ENCODE data around the gene APOBEC3A. TPM values are rescaled to one million over a fixed set of nuclear protein-coding genes. Genes with fewer than 3 reads are reported as not detected.
A peak's percentile ranks its signal among the peaks of the same experiment; 100 is the strongest.

The APOBEC3A gene
- total RNA-seq, 4 donors from 2014 or later: 0.67 TPM; not detected in 3

DNA sequence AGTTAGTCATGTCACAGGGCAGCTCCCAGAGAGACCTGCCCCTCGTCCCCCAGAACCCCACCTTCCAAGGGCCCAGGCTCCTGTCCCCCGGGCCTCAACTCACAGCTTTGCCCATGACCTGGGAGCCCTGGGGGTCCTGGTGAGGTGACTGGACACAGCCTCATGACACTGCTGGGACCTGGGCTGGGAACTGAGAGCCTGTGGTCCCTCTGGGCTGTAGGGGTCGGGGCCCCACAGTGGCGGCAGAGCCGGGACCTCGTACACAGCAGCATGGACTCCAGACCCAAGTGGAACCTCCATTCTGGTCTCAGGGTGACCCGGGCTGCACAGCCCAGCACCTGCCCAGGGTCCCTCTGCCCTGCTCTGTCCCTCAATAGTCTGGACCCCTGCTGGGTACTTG lies 6.9 kb downstream of the APOBEC3A start:
- WGBS, 2 donors: 90 to 92% methylated on average over 2 to 3 of the region's 7 CpGs
- peaks cover 0 to 28% of the 10 kb centered on the region in 2 donors for H3K4me1 ChIP-seq
- intact Hi-C loops (cut with DNase I): no loop called here
- no peaks in the 10 kb centered on the region for H3K9me3 ChIP-seq
- no peaks in the 10 kb centered on the region for H3K36me3 ChIP-seq
- TF ChIP-seq, protein P1, sequence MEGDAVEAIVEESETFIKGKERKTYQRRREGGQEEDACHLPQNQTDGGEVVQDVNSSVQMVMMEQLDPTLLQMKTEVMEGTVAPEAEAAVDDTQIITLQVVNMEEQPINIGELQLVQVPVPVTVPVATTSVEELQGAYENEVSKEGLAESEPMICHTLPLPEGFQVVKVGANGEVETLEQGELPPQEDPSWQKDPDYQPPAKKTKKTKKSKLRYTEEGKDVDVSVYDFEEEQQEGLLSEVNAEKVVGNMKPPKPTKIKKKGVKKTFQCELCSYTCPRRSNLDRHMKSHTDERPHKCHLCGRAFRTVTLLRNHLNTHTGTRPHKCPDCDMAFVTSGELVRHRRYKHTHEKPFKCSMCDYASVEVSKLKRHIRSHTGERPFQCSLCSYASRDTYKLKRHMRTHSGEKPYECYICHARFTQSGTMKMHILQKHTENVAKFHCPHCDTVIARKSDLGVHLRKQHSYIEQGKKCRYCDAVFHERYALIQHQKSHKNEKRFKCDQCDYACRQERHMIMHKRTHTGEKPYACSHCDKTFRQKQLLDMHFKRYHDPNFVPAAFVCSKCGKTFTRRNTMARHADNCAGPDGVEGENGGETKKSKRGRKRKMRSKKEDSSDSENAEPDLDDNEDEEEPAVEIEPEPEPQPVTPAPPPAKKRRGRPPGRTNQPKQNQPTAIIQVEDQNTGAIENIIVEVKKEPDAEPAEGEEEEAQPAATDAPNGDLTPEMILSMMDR (IDR thresholded peaks at IDR 0.05): no peak
- TF ChIP-seq POLR2A (IDR thresholded peaks at IDR 0.05): no peak
- no peak for DNase-seq
- H3K27me3 ChIP-seq: no peaks in the 10 kb centered on the region
- H3K4me3 ChIP-seq (replicated peaks in 1 of 3): no peak overlapping the region
- H3K27ac ChIP-seq: peak overlapping the region in 2 of 3 donors; percentile 77 to 78

DNA sequence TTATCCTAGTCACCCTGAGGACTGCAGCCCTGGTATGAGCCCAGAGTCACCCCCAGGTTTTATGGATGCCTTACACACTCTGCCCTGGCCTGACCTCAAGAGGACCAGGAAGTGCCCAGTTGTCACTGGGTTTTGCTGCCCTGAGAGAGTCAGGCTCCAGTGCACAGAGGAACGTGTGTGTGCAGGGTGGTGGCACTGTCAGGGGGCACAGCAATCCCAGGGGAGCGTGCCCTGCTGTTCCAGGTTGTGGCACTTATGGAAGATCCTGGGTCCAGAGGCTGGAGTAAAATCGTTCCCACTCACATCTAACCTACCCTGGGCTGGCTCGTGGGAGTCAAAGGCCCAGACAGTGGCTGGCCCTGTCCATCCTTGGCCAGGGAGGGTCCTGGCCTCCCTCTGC lies 7.6 kb downstream of the APOBEC3A start:
- H3K4me3 ChIP-seq (replicated peaks in 1 of 3): no peak overlapping the region
- intact Hi-C loops (cut with DNase I): no loop called here
- peak overlapping the region in 2 of 3 donors; percentile 46 to 78 for H3K27ac ChIP-seq
- no peak for TF ChIP-seq POLR2A (IDR thresholded peaks at IDR 0.05)
- TF ChIP-seq, protein P1 (IDR thresholded peaks at IDR 0.05): no peak
- peak; percentile 78 to 84 for DNase-seq
- peaks cover 0 to 28% of the 10 kb centered on the region in 2 donors for H3K4me1 ChIP-seq
- no peaks in the 10 kb centered on the region for H3K9me3 ChIP-seq
- H3K36me3 ChIP-seq: no peaks in the 10 kb centered on the region
- WGBS, 2 donors: 39 to 55% methylated on average over 4 of the region's 4 CpGs
- H3K27me3 ChIP-seq: no peaks in the 10 kb centered on the region

DNA sequence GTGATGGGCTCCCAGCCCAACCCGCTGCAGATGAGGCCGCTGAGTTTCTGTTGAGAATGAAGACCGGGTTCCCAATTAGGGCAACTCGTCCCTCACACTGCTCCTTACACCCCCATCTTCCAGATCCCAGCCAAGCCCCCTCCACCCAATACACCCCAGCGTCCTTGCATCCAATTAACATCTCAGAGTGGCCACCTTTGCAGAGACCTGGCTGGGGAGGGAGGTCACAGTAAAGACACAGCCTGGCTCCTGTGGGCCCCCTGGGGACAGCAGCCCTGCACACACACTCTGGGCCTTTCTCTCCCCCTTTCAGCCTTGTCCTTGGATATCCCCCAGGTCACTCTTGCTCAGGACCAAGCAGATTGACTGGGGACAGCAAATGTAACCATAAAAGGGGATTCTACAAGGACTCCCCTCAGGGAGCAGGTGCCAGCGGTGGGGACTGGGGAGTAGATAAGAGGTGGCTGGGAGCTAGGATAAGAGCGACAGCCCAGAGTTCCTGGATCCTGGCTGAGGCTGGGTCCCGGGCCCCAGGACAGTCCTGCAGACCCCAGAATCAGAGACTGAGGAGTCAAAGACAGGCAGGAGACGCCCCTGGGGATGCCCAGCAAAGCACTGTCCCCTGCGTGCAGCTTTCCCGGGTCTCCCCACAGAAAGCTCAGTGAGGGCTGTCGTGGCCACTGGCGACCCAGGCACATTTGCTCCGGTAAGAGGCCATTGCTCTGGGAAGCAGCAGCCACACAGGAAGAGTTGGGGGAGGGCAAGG lies 8.4 kb downstream of the APOBEC3A start:
- Histone ChIP-seq H3K9me3 (no peaks in the 10 kb centered on the region), H3K27ac (peak overlapping the region in 1 of 3 donors; percentile 78), H3K36me3 (no peaks in the 10 kb centered on the region), H3K4me3 (replicated peaks in 1 of 3) (no peak overlapping the region), H3K27me3 (no peaks in the 10 kb centered on the region), H3K4me1 (peaks cover 0 to 28% of the 10 kb centered on the region in 2 donors)
- intact Hi-C loops (cut with DNase I): no loop called here
- 78 to 79% methylated on average over 9 of the region's 14 CpGs for WGBS, 2 donors
- DNase-seq: no peak
- TF ChIP-seq, protein P1 (IDR thresholded peaks at IDR 0.05): no peak
- no peak for TF ChIP-seq POLR2A (IDR thresholded peaks at IDR 0.05)

DNA sequence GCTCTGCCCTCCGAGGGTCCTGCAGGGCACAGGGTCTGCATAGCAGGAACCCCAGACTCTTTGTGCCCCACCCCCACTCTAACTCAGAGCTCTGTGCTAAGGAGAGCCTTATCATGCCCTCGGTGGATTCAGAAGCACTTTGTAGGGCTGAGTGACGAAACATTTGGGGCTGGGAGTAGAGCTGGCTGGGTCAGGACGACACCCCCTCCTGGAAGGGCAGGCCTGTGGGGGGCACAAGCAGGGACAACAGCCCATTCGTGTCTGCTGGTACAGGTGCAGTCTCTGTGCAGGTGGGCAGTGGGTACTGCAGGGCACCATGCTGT lies 8.9 kb downstream of the APOBEC3A start:
- no peak overlapping the region for H3K27ac ChIP-seq
- intact Hi-C loops (cut with DNase I): no loop called here
- peaks cover 0 to 28% of the 10 kb centered on the region in 2 donors for H3K4me1 ChIP-seq
- no peak for DNase-seq
- no peaks in the 10 kb centered on the region for H3K9me3 ChIP-seq
- H3K36me3 ChIP-seq: no peaks in the 10 kb centered on the region
- H3K27me3 ChIP-seq: no peaks in the 10 kb centered on the region
- WGBS, 2 donors: 80 to 94% methylated on average over 3 to 4 of the region's 5 CpGs
- TF ChIP-seq, protein P1 (IDR thresholded peaks at IDR 0.05): no peak
- no peak for TF ChIP-seq POLR2A (IDR thresholded peaks at IDR 0.05)
- H3K4me3 ChIP-seq (replicated peaks in 1 of 3): no peak overlapping the region

DNA sequence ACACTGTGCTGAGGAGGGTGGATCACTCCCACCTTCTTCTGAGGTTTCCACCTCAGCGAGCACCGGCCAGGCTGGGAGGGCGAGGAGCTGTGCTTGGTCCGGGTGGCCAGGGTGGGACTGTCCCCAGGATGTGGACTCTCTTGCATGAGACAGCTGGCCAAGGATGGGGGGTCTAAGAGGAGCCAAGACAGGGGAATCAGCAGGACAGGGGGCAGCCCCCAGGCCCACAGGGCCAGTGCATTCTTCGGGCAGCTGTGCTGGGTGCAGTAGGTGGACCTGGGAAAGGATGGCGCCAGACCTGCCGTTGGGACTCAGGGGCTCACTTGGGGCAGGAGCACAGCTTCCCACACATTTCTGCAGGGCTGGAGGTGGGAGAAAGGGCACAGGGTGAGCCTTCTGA lies 9.5 kb downstream of the APOBEC3A start:
- H3K36me3 ChIP-seq: no peaks in the 10 kb centered on the region
- no peak overlapping the region for H3K27ac ChIP-seq
- no peak for DNase-seq
- no peaks in the 10 kb centered on the region for H3K9me3 ChIP-seq
- peaks cover 0 to 28% of the 10 kb centered on the region in 2 donors for H3K4me1 ChIP-seq
- no peaks in the 10 kb centered on the region for H3K27me3 ChIP-seq
- 88 to 95% methylated on average over 6 to 7 of the region's 7 CpGs for WGBS, 2 donors
- H3K4me3 ChIP-seq (replicated peaks in 1 of 3): no peak overlapping the region
- TF ChIP-seq, protein P1 (IDR thresholded peaks at IDR 0.05): no peak
- no peak for TF ChIP-seq POLR2A (IDR thresholded peaks at IDR 0.05)
- intact Hi-C loops (cut with DNase I): no loop called here

Measured in thyroid gland (tissue), 4 donors.